CD4-positive, alpha-beta T cell treated with Interleukin-1 beta for 1 hour (primary cell): ENCODE results near the gene NUDC.
A peak's percentile ranks its signal among the peaks of the same experiment; 100 is the strongest.
"Not testable (repeated sequence)": the region's sequence is repeated elsewhere in the genome, so short reads cannot be mapped to it uniquely, and the experiment has no call there.

ENCODE experiments used
- DNase-seq, 2 donors: peaks; one replicate each; pipeline ENCODE4 v3.0.0-alpha.2; 2020 to 2022

The NUDC gene

DNA sequence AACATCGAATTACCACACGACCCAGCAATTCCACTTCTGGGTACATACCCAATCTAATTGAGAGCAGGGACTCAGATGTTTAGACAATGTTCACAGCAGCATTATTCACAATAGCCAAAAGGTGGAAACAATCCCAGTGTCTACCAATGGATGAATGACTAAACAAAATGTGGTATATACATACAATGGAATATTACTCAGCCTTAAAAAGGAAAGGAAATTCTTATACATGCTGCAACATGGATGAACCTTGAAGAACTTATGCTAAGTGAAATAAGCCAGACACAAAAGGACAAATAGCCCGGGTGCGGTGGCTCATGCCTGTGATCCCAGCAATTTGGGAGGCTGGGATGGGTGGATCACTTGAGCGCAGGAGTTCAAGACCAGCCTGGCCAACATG is 31.8 kb downstream of the NUDC start:
- DNase-seq: no peak

DNA sequence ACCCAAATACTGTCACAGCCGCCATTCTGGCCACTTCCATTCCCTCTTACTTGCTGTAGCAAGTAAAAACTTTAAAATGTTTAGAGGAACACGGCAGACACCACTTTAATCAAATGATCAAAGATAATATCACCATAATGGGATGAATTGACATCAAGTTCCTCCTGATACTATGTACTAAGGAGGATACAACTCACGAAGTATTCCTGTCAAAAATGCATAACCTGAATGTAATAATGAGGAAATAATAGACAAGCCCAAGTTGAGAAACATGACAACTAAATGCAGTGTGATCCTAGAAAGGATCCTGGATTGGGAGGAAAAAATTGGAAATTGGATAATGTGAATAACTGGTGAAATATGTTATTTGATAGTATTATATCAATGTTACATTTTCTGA is 34.8 kb downstream of the NUDC start:
- no peak for DNase-seq

DNA sequence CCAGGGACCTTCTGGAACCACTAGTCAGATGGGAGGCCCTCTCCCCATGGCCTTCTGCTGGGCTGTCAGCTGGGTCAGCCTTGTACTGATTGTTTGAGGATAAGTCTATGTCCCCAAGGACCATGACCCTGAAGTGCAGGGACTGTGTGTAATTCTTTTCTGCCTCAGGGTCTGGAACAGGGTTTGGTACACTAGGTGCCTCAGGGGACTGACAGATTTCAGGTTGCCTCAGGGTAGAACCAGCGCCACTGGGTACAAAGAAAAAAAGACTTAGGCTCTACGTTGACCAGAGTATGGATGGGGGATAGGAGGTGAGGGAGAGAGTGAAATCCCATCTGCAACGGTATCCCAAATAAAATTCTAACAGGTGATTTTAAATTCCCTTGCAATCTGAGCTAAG is 35.8 kb downstream of the NUDC start:
- no peak for DNase-seq

DNA sequence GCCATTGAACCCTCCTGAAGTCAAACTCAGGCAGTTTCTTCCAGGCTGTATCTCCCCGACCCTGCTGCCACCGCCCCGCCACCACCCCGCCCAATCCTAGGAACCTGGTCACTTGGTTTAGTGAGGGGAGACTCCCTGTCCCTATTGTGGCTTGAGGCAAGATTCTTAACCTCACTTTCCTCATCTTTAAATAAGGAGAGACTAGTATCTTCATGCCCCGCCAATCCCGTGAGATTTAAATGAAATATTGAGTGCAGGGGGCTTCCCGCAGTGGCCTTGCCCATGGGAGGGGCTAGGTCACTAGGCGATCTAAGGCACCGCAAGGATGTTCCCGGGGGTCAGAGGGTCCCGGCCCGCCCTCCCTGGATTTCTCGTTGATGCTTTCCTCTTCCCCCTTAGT is 37.7 kb downstream of the NUDC start:
- no peak for DNase-seq

DNA sequence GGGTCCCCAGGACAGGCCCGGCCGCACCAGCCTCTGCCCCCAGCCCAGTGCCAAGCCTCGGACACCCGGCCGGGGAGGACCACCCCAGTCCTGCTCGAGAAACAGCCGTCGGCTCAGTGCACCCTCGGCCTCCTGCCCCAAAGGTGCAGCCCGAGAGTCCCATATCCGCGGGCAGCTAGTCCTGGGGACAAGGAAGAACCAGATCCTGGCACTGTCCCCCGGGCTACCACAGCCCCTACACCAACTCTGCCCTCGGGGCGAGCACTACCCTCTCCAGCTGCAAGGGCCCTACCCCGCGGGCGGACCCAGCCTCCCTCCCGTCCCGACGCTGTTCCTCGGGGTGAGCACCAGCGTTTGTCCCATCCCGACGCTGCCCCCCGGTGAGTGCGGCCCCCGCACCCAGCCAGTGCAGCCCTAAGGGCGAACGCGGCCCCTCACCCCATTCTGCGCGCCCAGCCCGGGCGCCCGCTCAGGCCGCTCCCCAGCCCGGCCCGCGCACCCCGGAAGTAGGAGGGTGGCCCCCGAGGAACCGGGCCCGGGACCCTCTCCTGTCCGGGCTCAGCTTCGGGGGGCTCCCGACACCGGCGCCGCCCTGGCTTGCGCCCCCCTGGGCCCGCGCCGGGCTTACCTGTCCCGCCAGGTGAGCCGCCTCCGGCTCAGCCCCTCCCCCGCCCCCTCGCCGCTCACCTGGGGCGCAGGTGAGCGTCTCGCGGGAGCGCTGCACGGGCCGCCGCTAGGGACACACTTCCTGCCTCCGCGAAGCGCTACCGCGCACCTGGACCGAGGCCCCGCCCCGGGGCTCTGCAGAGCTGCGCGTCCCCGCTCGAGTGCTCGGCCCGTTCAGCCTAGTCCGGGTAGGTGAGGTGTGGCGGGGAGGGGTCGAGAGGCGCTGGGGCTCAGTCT is 38.4 kb downstream of the NUDC start, which contains the start of gene KDF1:
TSS of gene KDF1 (minus strand) at position 747 of the 903 bp plus-strand sequence. CDS start 8,088 bp downstream, outside the sequence.
- peak; percentile 66 to 67 for DNase-seq

DNA sequence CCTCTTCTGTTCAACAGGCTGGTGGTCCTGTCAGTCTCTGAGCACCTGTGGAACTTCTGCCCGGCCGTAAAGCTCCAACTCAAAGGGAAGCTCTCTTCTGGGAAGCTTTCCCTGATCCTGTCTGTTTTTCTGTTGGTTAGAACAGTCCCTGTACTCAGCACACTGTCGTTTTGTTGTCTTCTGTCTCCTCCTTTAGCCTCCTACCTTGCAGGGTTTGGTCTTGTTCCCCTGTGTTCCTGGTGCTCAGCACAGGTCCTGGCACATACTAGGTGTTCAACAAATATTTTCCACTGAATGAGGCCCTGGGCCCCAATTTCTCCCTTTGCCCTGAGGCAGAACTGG is 39.1 kb downstream of the NUDC start:
- no peak for DNase-seq

DNA sequence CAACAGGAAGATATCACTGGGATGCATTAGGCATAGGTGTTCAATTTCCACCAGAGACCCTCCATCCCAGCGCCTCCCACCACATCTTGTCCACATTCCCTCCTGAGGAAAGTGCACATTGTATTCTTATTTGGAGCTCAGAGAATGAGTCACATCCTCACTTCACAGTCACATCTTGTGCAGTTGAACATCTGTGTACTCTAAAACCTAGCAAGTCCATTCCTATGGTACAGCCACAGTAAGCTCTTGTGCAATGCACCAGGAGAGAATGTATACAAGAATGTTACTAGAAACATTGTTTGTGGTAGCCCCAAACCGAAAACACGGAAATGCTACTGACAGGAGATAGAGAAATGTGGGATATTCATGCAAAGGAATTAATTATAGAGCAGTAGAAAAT is 40.3 kb downstream of the NUDC start:
- DNase-seq: no peak

DNA sequence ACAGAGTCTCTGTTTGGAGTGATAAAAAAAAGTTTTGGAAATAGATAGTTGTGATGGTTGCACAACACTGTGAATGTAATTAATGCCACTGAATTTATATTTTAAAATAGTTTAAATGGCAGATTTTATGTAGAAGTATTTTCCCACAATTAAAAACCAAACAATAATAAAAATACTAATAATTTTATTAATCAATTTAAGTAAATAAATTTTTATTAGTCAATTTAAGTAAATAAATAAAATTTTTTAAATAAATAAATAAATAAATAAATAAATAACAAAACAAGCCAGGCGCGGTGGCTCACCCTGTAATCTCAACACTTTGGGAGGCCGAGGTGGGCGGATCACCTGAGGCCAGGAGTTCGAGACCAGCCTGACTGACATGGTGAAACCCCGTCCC is 43.7 kb downstream of the NUDC start:
- no peak for DNase-seq

DNA sequence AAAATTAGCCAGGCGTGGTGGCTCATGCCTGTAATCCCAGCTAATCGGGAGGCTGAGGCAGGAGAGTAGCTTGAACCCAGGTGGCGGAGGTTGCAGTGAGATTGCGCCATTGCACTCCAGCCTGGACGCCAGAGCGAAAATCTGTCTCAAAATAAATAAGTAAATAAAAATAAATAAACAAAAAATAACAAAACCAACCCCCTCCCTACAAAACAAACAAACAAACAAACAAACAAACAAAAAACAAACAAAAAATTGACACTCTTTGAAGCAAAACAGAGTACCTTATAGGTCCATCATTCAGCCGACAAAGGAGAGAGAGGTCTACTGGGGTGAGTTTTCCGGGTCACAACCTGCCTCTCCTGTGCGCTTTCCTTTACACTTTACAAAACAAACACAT is 44.1 kb downstream of the NUDC start:
- no peak for DNase-seq

DNA sequence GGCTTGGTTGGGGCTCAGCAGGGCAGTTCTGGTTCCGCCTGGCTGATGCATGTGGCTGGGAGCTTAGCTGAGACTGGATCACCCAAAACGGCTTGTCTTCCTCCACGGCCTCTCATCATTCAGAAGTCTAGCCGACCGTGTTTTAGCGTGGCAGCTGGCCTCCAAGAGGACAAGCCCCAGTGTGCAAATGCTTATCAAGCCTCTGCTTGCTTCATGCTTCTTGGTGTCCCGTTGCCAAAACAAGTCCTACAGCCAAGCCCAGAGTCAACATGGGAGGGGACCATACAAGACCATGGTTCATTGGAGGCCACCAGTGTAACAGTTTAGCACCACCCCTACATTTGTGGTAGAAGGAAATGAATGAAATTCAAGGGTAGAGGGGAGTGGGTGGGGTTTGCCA is 49.3 kb downstream of the NUDC start:
- no peak for DNase-seq

DNA sequence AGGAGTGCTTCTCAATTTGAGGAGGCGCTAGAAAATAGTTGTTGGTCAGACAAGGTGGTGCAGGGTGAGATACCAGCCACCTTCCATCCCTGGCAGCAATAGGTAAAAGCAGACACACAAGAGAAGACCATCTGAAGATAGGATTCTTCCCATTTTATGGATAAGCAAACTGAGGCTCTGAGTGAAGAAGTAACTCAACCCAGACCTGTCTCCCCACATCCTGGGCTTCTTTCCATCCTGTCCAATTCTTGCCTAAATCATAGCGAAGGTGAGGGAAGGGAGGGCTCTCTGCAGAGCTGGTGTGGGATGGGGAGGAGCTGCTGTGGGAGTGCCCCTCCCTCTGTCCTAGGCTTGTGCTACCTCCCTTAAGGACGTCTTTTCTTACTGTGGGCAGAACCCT is 50.0 kb downstream of the NUDC start:
- DNase-seq: no peak

DNA sequence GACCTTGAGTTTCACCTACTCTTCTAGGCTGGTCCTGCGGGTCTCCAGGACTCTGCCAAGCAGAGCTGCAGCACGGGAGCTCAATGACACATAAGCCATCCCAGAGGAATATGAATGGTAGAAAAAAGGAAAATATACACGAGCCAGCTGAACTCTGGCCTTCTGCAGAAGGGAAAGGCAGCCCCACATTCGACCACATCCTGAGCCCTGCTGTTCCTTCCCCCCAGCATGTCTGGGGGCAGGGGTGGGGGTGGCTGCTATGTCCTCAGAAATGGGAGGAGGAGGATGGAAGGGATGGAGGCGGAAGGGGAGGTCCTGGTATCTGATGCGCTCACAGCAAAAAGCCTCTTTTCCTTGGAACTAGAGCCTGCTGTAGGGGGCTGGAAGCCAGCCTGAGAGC is 50.8 kb downstream of the NUDC start:
- DNase-seq: no peak

DNA sequence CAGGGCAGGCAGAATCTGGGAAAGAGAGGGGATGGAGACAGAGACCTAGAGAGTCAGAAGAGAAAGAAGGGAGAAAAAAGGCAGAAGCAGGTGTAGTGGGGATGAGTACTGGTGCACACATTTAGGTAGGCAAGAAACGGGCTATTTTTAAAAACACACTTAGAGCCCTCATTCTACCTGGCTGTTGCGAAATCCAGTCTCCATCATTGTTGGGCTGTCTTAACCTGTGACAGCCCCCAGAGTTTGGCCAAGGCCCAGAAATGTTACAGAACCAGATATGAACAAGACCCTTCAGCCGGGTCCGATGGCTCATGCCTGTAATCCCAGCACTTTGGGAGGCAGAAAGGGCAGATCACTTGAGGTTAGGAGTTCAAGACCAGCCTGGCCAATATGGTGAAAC is 51.3 kb downstream of the NUDC start:
- DNase-seq: no peak

DNA sequence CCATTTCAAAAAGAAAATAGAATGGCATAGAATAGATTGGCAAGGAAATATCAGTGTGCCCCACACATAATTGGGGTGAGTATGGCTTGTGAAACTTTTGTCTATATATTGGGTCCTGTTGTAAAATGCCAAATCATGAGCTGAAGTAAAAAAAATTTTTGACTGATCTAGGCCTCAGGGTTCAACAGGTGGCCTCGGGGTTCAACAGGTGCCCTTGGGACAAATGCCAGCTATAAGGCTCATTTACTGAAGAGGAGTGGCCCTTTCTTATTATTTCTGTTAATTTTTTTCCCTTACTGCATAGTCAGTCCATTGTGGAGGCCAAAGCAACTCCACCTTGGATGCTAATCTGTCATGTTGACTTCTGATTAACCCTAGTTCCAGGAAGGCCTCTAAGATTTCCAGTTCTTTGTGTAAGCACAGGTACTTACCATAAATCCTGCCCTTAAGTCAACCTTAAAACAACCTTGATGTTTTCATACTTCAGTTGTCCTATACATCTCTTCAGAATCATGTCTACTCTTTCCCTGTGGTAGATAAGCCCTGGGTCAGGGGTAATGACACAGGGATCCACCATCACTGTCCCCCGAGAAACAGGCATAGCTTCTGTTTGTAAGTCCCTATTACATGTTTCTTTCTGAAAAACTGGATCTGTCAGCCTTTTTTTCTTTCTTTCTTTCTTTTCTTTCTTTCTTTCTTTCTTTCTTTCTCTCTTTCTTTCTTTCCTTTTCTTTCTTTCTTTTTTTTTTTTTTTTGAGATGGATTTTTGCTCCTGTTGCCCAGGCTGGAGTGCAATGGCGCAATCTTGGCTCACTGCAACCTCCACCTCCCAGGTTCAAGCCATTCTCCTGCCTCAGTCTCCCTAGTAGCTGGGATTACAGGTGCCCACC is 55.3 kb downstream of the NUDC start:
- DNase-seq: no peak

DNA sequence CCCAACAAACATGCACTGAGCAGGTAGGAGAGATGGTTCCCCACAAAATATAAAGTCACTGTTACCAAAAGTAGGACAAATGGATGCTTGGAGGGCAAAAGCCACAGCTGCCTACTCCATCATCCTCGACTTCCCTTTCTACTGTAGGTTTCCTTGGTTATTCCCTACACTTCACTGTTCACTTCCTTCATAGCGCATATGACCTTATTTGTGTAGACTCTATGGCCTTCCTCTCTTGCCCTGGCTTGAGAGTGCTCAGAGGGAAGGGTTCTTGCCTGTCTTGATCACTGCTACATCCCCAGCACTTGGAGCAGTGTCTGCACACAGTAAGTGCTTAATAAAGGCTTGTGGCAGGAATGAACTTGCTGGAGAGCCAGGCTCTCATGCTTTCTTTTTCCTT is 57.4 kb downstream of the NUDC start:
- DNase-seq: no peak

DNA sequence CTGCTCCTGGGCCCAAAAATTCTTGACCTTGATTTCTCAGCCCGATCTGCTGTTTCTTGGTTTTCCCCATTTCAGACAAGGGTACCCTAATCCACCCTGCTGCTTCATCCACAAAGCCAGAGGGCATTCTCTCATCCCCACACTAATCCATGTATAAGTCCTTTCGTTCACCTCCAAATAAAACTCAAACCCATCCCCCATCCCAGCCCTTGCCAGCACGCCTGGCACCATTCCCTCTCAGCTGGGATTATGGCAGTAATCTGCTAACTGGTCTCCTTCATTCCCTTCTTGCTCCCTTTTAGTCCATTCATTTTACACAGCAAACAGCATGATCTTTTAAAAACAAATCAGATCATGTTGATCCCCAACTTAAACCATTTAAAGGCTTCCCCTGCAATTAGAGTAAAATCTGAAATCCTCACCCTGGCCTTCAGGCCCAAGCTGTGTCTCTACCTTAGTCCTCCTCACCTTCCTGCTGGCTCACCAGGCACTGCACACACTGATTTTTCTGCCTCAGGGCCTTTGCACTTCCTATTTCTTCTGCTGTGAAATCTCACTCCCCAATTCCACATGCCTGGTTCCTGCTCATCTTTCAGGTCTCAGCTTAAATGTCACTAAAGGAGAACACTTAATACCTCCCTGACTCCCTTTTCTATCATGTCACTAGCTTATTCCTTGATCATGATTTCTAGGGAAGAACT is 59.8 kb downstream of the NUDC start:
- no peak for DNase-seq

DNA sequence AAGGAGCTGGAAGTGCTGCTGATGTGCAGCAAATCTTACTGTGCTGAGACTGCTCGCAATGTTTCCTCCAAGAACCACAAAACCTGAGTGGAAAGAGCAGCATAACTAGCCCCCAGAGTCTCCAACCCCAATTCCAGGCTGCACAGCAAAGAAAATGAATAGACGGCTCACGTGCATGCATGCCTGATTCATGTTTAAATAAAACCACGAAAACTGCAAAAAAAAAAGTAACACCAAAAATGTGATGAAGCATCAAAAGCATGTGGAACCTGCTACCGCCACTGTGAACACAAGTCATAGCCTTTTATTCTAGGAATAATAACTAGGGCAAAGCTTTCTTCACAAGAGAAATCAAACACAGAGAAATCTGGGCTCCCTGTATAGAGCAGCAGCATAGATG is 62.3 kb downstream of the NUDC start:
- no peak for DNase-seq

DNA sequence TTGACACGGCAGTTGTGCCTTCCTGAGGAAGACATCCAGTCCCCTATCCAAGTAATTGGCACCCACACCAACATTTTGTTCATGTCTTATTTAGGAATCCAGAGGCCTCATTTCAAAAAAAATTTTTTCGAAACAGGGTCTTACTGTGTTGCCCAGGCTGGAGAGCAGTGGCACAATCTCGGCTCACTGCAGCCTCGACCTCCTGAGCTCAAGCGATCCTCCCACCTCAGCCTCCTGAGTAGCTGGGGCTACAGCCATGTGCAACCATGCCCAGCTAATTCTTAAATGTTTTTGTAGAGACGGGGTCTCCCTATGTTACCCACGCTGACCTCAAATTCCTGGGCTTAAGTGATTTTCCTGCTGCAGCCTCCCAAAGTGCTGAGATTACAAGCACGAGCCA is 62.7 kb downstream of the NUDC start:
- DNase-seq: no peak

DNA sequence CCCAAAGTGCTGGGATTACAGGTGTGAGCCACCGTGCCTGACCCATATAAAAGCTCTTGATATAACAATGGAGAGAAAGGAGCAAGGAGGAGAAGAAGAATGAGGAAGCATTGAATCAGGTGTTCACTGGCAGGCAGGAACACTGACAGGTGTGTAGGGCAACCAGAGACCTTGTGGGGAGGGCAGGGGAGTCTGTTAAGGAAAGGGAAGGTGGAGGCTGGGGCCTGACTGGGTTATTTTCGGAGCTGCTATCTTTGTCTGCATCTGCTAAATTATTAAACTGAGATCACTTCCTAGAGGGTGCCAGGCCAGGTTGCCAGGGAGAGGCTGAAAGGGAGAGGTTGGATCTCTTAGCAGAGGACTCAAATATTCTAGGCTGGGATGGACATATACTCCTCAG is 65.1 kb downstream of the NUDC start:
- DNase-seq: no peak

DNA sequence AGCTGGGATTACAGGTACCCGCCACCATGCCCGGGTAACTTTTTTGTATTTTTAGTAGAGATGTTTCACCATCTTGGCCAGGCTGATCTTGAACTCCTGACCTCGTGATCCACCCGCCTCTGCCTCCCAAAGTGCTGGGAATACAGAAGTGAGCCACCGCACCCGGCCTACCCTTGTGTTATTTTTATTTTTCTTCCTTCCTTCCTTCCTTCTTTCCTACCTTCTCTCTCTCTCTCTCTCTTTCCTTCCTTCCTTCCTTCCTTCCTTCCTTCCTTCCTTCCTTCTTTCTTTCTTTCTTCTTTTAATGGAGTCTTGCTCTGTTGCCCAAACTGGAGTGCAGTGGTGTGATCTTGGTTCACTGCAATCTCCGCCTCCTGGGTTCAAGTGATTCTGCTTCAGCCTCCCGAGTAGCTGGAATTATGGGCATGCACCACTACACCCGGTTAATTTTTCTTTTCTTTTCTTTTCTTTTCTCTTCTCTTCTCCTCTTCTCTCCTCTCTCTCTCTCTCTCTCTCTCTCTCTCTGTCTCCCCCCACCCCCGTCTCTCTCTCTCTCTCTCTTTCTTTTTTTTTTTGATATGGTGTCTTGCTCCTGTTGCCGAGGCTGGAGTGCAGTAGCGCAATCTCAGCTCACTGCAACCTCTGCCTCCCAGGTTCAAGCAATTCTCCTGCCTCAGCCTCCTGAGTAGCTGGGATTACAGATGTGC is 68.0 kb downstream of the NUDC start:
- DNase-seq: not testable (repeated sequence)

DNA sequence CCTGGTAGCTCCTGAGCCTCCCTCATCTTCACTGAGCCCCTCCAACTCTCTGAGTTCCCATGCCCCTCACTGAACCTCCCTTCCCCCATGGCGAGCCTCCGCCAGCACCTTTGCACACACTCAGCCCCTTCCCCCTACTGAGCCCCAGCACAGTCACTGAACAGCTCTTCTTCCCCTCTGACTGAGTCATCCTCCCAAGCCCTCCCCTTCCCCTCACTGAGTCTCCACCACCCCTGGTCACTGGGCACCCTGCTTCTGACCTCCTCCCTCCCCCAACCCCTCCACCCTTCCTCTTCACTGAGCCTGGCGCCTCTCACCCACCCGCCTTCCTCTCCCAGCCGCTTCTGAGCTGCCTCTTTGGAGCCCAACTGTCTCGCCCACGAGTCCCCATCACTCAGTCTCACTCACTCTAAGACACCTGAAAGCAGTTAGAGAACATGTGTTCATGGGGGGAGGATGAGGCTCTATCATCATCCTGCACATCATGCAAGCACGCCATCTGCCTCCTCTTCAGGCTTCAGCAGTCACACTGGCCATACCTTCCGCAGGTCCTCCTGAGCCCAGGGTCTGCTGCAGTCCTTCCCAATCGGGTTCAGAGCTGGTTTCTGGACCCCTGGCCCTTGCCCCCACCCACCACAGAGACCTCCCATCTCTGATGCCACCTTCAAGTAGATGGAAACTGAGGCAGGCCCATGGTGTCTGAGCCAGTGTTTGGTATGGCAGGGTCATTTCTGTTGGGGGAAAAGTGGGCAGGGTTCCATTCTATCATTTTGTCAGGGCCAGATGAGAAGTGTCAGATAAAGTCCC is 70.0 kb downstream of the NUDC start:
- DNase-seq: peak in 1 of 2 donors; percentile 54
